ENCODE data around the gene KCNIP1.

DNA sequence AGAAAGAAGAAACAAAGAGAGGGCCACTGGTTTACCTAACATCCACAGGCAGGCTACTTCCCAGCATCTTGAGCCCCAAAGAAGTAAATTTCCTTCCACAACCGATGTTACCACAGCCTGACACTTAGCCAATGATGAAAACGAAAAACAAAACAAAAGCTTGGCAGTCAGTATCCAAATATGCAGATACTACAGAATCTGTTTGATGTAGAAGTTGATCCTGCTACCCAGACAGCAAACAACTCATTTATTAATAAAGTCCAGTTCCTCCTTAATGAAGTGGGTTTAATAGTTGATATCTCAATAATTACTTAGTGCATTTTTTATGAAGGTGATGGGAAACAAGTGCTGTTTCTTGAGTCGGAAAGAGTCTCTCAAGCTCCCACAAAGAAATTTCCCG lies 212.6 kb downstream of the KCNIP1 start:
- TF ChIP-seq, protein P1, sequence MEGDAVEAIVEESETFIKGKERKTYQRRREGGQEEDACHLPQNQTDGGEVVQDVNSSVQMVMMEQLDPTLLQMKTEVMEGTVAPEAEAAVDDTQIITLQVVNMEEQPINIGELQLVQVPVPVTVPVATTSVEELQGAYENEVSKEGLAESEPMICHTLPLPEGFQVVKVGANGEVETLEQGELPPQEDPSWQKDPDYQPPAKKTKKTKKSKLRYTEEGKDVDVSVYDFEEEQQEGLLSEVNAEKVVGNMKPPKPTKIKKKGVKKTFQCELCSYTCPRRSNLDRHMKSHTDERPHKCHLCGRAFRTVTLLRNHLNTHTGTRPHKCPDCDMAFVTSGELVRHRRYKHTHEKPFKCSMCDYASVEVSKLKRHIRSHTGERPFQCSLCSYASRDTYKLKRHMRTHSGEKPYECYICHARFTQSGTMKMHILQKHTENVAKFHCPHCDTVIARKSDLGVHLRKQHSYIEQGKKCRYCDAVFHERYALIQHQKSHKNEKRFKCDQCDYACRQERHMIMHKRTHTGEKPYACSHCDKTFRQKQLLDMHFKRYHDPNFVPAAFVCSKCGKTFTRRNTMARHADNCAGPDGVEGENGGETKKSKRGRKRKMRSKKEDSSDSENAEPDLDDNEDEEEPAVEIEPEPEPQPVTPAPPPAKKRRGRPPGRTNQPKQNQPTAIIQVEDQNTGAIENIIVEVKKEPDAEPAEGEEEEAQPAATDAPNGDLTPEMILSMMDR (IDR thresholded peaks at IDR 0.05): no peak
- no peak for TF ChIP-seq POLR2A (IDR thresholded peaks at IDR 0.05)
